Cardiac muscle cell (in vitro differentiated cells and primary cell): ENCODE data around the gene BOD1L2. TPM values are rescaled to one million over a fixed set of nuclear protein-coding genes. Genes with fewer than 3 reads are reported as not detected.

Experiments used
- DNase-seq, 2 donors: peaks; one replicate each; pipeline versions ENCODE4 v3.0.0 to v3.0.0-alpha.2; 2010 to 2017; ENCODE audit warnings: low read depth in 1 of 2, low spot score in 1 of 2
- H3K27ac ChIP-seq: fragments of 200-600 bp; sonication (generic); 2 replicates; pipeline ENCODE4 v1.5.1; 2016
- H3K27me3 ChIP-seq: fragments of 200-600 bp; sonication (generic); 2 replicates; pipeline ENCODE4 v1.6.0; 2016; ENCODE audit warnings: control low read depth
- H3K36me3 ChIP-seq: fragments of 200-600 bp; sonication (generic); 2 replicates; pipeline ENCODE4 v1.5.1; 2016; ENCODE audit warnings: control low read depth
- H3K4me1 ChIP-seq: fragments of 200-600 bp; sonication (generic); 2 replicates; pipeline ENCODE4 v1.8.1; 2017; ENCODE audit warnings: low read depth, mild to moderate bottlenecking, mixed run types
- H3K4me3 ChIP-seq: fragments of 200-600 bp; sonication (generic); 2 replicates; pipeline ENCODE4 v1.5.1; 2016; ENCODE audit warnings: mild to moderate bottlenecking
- H3K9me3 ChIP-seq: fragments of 200-600 bp; sonication (generic); 2 replicates; pipeline ENCODE4 v1.5.1; 2017; ENCODE audit warnings: low read depth, mild to moderate bottlenecking, control low read depth
- polyA plus RNA-seq: library from polyadenylated mRNA; unstranded; fragments of >200 nt; fragmentation: Nextera tagmentation; extraction: Ambion mirVana; gene quantifications from 2 replicates; pipeline ENCODE4 v1.2.1, GENCODE V29; 2016
- total RNA-seq: library from RNA; depleted of rRNA; stranded (reverse); fragments of >200 nt; gene quantifications from 2 replicates; pipeline ENCODE4 v1.2.3, GENCODE V29; 2016
- TF ChIP-seq, protein P1 (sequence below): IDR thresholded peaks from 2 replicates; pipeline ENCODE4 v1.5.1; 2012; ENCODE audit warnings: low read depth, mild to moderate bottlenecking, low read length

BOD1L2 gene
- total and polyA plus RNA-seq, 2 experiments from 2014 or later: not detected

DNA sequence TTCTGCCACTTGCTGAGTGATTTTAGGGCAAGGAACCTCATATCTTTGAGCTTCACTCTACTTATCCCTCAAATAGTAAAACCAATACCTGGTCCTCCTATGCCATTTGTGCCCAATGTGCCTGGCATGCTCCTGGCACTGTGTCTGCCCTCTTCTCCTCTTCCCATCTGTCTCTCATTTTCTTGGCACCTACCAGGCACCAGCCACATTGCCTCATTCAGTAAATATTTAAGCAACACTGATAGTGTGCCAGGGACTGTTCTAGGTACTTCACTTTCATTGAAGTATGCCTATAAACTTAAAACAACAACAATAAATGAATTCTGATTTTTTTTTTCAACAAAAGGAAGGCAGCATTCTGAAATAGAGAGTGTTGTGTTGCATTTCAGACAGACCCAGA, 15.1 kb upstream of the BOD1L2 start:
- Histone ChIP-seq H3K4me1 (peaks cover 5% of the 10 kb centered on the region), H3K27me3 (no peaks in the 10 kb centered on the region), H3K36me3 (no peaks in the 10 kb centered on the region), H3K27ac (no peak overlapping the region), H3K9me3 (no peaks in the 10 kb centered on the region), H3K4me3 (no peak overlapping the region)
- no peak for DNase-seq
- TF ChIP-seq, protein P1, sequence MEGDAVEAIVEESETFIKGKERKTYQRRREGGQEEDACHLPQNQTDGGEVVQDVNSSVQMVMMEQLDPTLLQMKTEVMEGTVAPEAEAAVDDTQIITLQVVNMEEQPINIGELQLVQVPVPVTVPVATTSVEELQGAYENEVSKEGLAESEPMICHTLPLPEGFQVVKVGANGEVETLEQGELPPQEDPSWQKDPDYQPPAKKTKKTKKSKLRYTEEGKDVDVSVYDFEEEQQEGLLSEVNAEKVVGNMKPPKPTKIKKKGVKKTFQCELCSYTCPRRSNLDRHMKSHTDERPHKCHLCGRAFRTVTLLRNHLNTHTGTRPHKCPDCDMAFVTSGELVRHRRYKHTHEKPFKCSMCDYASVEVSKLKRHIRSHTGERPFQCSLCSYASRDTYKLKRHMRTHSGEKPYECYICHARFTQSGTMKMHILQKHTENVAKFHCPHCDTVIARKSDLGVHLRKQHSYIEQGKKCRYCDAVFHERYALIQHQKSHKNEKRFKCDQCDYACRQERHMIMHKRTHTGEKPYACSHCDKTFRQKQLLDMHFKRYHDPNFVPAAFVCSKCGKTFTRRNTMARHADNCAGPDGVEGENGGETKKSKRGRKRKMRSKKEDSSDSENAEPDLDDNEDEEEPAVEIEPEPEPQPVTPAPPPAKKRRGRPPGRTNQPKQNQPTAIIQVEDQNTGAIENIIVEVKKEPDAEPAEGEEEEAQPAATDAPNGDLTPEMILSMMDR: no peak

DNA sequence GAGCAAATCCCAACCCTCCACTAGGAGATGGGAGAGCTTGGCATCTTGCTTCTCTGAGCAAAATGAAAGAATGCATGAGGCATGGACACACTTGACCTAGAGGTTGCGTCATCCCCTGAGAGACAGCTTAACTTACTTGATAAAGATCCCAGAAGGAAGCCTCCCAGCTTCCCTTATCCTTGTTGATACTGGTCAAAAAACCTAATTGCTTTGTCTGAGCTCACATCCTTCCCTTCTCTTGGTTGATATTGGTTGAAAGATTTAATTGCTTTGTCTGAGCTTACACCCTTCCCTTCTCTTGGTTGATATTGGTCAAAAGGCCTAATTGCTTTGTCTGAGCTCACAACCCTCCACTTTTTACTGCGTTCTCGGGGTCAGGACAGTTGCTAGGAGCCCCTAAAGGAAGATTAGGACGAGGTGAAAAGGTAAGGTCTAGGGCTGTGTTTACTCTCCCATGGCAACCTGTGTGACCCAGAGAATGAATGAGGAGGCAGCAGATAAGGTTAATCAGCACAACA, 12.2 kb upstream of the BOD1L2 start:
- DNase-seq: no peak
- TF ChIP-seq, protein P1: no peak
- H3K36me3 ChIP-seq: no peaks in the 10 kb centered on the region
- H3K27me3 ChIP-seq: no peaks in the 10 kb centered on the region
- peaks cover 5% of the 10 kb centered on the region for H3K4me1 ChIP-seq
- no peak overlapping the region for H3K27ac ChIP-seq
- no peaks in the 10 kb centered on the region for H3K9me3 ChIP-seq
- H3K4me3 ChIP-seq: no peak overlapping the region

DNA sequence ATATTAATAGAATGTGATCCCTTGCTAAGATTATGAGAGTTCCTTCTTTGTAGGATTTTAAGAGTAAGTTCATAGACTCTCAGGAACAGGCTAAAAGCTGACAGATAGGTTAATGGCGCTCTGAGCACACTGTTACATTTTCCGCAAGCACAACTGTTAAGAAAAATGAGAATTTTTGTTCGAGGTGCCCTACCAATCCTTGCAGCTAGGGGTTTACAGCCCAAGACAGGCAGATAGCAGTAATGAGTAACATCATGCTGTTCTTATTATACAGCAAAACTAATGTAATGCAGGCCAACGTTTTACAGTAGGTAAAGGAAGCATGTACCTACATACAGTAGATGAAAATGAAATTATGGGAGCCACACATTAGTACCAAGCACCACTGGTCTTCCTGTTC, 11.2 kb upstream of the BOD1L2 start:
- H3K4me1 ChIP-seq: peaks cover 5% of the 10 kb centered on the region
- H3K36me3 ChIP-seq: no peaks in the 10 kb centered on the region
- H3K9me3 ChIP-seq: no peaks in the 10 kb centered on the region
- H3K4me3 ChIP-seq: no peak overlapping the region
- H3K27me3 ChIP-seq: no peaks in the 10 kb centered on the region
- TF ChIP-seq, protein P1: no peak
- no peak overlapping the region for H3K27ac ChIP-seq
- no peak for DNase-seq

DNA sequence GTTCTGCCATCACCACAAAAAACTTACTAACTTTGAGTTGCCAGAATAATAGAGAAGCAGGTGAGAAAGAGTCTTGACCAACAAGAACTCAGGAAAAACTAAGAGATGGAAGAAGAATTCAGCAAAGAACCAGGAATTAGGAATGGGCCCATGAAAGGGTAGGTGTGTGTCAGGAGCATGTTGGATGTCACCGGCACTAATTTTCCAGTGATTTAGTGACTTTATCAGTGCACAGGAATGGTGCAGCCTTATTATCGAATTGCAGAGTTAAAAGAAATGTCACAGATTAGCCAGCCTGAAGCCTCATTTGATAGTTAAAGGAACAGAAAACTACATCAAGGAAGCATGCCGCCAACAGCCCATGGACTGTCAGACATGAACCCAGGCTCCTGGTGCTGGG, 9.0 kb upstream of the BOD1L2 start:
- H3K9me3 ChIP-seq: no peaks in the 10 kb centered on the region
- no peak overlapping the region for H3K27ac ChIP-seq
- DNase-seq: no peak
- no peaks in the 10 kb centered on the region for H3K36me3 ChIP-seq
- H3K4me1 ChIP-seq: peaks cover 5% of the 10 kb centered on the region
- H3K4me3 ChIP-seq: no peak overlapping the region
- TF ChIP-seq, protein P1: no peak
- no peaks in the 10 kb centered on the region for H3K27me3 ChIP-seq

DNA sequence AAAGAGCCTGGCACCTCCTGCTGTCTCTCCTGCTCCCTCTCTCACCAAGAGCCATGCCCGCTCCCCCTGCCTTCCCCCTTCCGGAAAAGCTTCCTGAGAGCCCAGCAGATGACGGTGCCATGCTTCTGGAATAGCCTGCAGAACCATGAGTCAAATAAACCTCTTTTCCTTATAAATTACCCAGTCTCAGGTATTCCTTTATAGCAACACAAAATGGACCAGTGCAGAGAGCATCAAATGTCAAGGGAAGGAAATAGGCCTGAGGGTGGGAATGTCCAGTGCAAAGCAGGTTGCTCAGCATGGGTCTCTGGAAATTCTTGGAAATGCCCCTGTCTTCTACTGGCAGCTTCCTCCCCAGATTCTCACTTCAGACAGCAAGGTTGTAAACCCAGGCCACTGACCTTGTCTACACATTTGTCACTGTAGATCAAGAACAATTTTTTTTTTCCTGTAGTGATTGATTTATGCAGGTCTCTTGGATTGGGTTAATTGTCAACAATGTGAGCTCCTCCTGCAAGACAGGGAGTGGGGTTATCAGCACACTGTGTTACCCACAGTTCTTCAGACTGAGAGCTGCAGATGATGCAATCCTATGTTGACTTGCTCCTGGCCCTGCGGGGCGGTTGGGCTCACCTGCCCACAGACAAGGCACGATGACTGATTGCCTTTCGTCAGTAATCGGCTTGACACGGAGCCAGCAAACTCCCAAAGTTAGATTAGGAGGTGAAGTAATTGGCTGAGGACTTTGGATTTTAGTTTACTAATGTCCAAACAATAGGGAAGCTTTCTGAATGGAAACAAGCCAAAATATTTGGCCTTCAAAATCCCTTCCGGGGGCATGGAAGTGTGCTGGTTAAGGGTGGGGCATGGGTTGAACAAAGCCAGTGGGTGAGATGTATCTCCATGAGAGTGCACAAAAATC, 5.4 kb upstream of the BOD1L2 start:
- Histone ChIP-seq H3K4me1 (no peaks in the 10 kb centered on the region), H3K27me3 (no peaks in the 10 kb centered on the region), H3K27ac (no peak overlapping the region), H3K36me3 (no peaks in the 10 kb centered on the region), H3K9me3 (no peaks in the 10 kb centered on the region), H3K4me3 (no peak overlapping the region)
- no peak for DNase-seq
- TF ChIP-seq, protein P1: no peak
